Measurements from ENCODE around the gene PARP8.

The PARP8 gene

GRCh38 chr5:50824109-50824508 is 157.7 kb downstream of the PARP8 start:
- no peak overlapping the region for H3K4me3 ChIP-seq (ENCODE audit: insufficient read depth, low read depth, low read length, poor library complexity, severe bottlenecking)
- peaks cover 67% of the 10 kb centered on the region for H3K36me3 ChIP-seq (ENCODE audit: control insufficient read depth, insufficient read depth, low read length)
- no peaks in the 10 kb centered on the region for H3K9me3 ChIP-seq (ENCODE audit: control insufficient read depth, low read length)
- no peak for DNase-seq
- no peaks in the 10 kb centered on the region for H3K4me1 ChIP-seq (ENCODE audit: control insufficient read depth, insufficient read depth, low read length, poor library complexity, severe bottlenecking)
- no peaks in the 10 kb centered on the region for H3K27me3 ChIP-seq (replicated peaks; ENCODE audit: control insufficient read depth, insufficient read depth, low read length, poor library complexity, severe bottlenecking)
- no peak overlapping the region for H3K27ac ChIP-seq (ENCODE audit: insufficient read depth, low read length, poor library complexity, severe bottlenecking)

GRCh38 chr5:50827516-50828247 is 161.2 kb downstream of the PARP8 start:
- peaks cover 72% of the 10 kb centered on the region for H3K36me3 ChIP-seq (ENCODE audit: control insufficient read depth, insufficient read depth, low read length)
- DNase-seq, result no peak
- no peaks in the 10 kb centered on the region for H3K9me3 ChIP-seq (ENCODE audit: control insufficient read depth, low read length)
- H3K4me1 ChIP-seq (ENCODE audit: control insufficient read depth, insufficient read depth, low read length, poor library complexity, severe bottlenecking), result no peaks in the 10 kb centered on the region
- H3K4me3 ChIP-seq (ENCODE audit: insufficient read depth, low read depth, low read length, poor library complexity, severe bottlenecking), result no peak overlapping the region
- H3K27ac ChIP-seq (ENCODE audit: insufficient read depth, low read length, poor library complexity, severe bottlenecking), result no peak overlapping the region
- no peaks in the 10 kb centered on the region for H3K27me3 ChIP-seq (replicated peaks; ENCODE audit: control insufficient read depth, insufficient read depth, low read length, poor library complexity, severe bottlenecking)

- no peak for DNase-seq
- no peak overlapping the region for H3K4me3 ChIP-seq (ENCODE audit: insufficient read depth, low read depth, low read length, poor library complexity, severe bottlenecking)
- no peak overlapping the region for H3K27ac ChIP-seq (ENCODE audit: insufficient read depth, low read length, poor library complexity, severe bottlenecking)
- no peaks in the 10 kb centered on the region for H3K9me3 ChIP-seq (ENCODE audit: control insufficient read depth, low read length)
- no peaks in the 10 kb centered on the region for H3K27me3 ChIP-seq (replicated peaks; ENCODE audit: control insufficient read depth, insufficient read depth, low read length, poor library complexity, severe bottlenecking)
- H3K4me1 ChIP-seq (ENCODE audit: control insufficient read depth, insufficient read depth, low read length, poor library complexity, severe bottlenecking), result no peaks in the 10 kb centered on the region
- H3K36me3 ChIP-seq (ENCODE audit: control insufficient read depth, insufficient read depth, low read length), result peaks cover 72% of the 10 kb centered on the region
Observed at GRCh38 chr5:50829023-50829422, 162.6 kb downstream of the PARP8 start.

GRCh38 chr5:50832657-50833284 is 166.3 kb downstream of the PARP8 start:
- no peak overlapping the region for H3K27ac ChIP-seq (ENCODE audit: insufficient read depth, low read length, poor library complexity, severe bottlenecking)
- no peaks in the 10 kb centered on the region for H3K9me3 ChIP-seq (ENCODE audit: control insufficient read depth, low read length)
- peaks cover 84% of the 10 kb centered on the region for H3K36me3 ChIP-seq (ENCODE audit: control insufficient read depth, insufficient read depth, low read length)
- no peaks in the 10 kb centered on the region for H3K27me3 ChIP-seq (replicated peaks; ENCODE audit: control insufficient read depth, insufficient read depth, low read length, poor library complexity, severe bottlenecking)
- no peak overlapping the region for H3K4me3 ChIP-seq (ENCODE audit: insufficient read depth, low read depth, low read length, poor library complexity, severe bottlenecking)
- DNase-seq, result no peak
- no peaks in the 10 kb centered on the region for H3K4me1 ChIP-seq (ENCODE audit: control insufficient read depth, insufficient read depth, low read length, poor library complexity, severe bottlenecking)

GRCh38 chr5:50836356-50836755 is 169.9 kb downstream of the PARP8 start:
- H3K4me1 ChIP-seq (ENCODE audit: control insufficient read depth, insufficient read depth, low read length, poor library complexity, severe bottlenecking), result no peaks in the 10 kb centered on the region
- no peaks in the 10 kb centered on the region for H3K9me3 ChIP-seq (ENCODE audit: control insufficient read depth, low read length)
- no peak overlapping the region for H3K4me3 ChIP-seq (ENCODE audit: insufficient read depth, low read depth, low read length, poor library complexity, severe bottlenecking)
- DNase-seq, result no peak
- H3K27me3 ChIP-seq (replicated peaks; ENCODE audit: control insufficient read depth, insufficient read depth, low read length, poor library complexity, severe bottlenecking), result no peaks in the 10 kb centered on the region
- peaks cover 61% of the 10 kb centered on the region for H3K36me3 ChIP-seq (ENCODE audit: control insufficient read depth, insufficient read depth, low read length)
- no peak overlapping the region for H3K27ac ChIP-seq (ENCODE audit: insufficient read depth, low read length, poor library complexity, severe bottlenecking)

- no peak for DNase-seq
- H3K27me3 ChIP-seq (replicated peaks; ENCODE audit: control insufficient read depth, insufficient read depth, low read length, poor library complexity, severe bottlenecking), result no peaks in the 10 kb centered on the region
- H3K27ac ChIP-seq (ENCODE audit: insufficient read depth, low read length, poor library complexity, severe bottlenecking), result no peak overlapping the region
- H3K36me3 ChIP-seq (ENCODE audit: control insufficient read depth, insufficient read depth, low read length), result peaks cover 52% of the 10 kb centered on the region
- no peaks in the 10 kb centered on the region for H3K4me1 ChIP-seq (ENCODE audit: control insufficient read depth, insufficient read depth, low read length, poor library complexity, severe bottlenecking)
- no peaks in the 10 kb centered on the region for H3K9me3 ChIP-seq (ENCODE audit: control insufficient read depth, low read length)
- no peak overlapping the region for H3K4me3 ChIP-seq (ENCODE audit: insufficient read depth, low read depth, low read length, poor library complexity, severe bottlenecking)
Observed at GRCh38 chr5:50839472-50839871, 173.0 kb downstream of the PARP8 start.

- Histone ChIP-seq H3K27me3 (replicated peaks; ENCODE audit: control insufficient read depth, insufficient read depth, low read length, poor library complexity, severe bottlenecking) (no peaks in the 10 kb centered on the region), H3K36me3 (ENCODE audit: control insufficient read depth, insufficient read depth, low read length) (peaks cover 27% of the 10 kb centered on the region), H3K4me1 (ENCODE audit: control insufficient read depth, insufficient read depth, low read length, poor library complexity, severe bottlenecking) (no peaks in the 10 kb centered on the region), H3K4me3 (ENCODE audit: insufficient read depth, low read depth, low read length, poor library complexity, severe bottlenecking) (no peak overlapping the region), H3K27ac (ENCODE audit: insufficient read depth, low read length, poor library complexity, severe bottlenecking) (no peak overlapping the region), H3K9me3 (ENCODE audit: control insufficient read depth, low read length) (no peaks in the 10 kb centered on the region)
- DNase-seq, result no peak
Observed at GRCh38 chr5:50843091-50843490, 176.7 kb downstream of the PARP8 start.

GRCh38 chr5:50846261-50846660 is 179.8 kb downstream of the PARP8 start:
- DNase-seq, result no peak
- Histone ChIP-seq H3K9me3 (ENCODE audit: control insufficient read depth, low read length) (no peaks in the 10 kb centered on the region), H3K36me3 (ENCODE audit: control insufficient read depth, insufficient read depth, low read length) (peaks cover 18% of the 10 kb centered on the region), H3K27ac (ENCODE audit: insufficient read depth, low read length, poor library complexity, severe bottlenecking) (no peak overlapping the region), H3K27me3 (replicated peaks; ENCODE audit: control insufficient read depth, insufficient read depth, low read length, poor library complexity, severe bottlenecking) (no peaks in the 10 kb centered on the region), H3K4me3 (ENCODE audit: insufficient read depth, low read depth, low read length, poor library complexity, severe bottlenecking) (no peak overlapping the region), H3K4me1 (ENCODE audit: control insufficient read depth, insufficient read depth, low read length, poor library complexity, severe bottlenecking) (no peaks in the 10 kb centered on the region)

- Histone ChIP-seq H3K4me3 (ENCODE audit: insufficient read depth, low read depth, low read length, poor library complexity, severe bottlenecking) (no peak overlapping the region), H3K27ac (ENCODE audit: insufficient read depth, low read length, poor library complexity, severe bottlenecking) (no peak overlapping the region), H3K36me3 (ENCODE audit: control insufficient read depth, insufficient read depth, low read length) (peaks cover 3% of the 10 kb centered on the region), H3K27me3 (replicated peaks; ENCODE audit: control insufficient read depth, insufficient read depth, low read length, poor library complexity, severe bottlenecking) (no peaks in the 10 kb centered on the region), H3K9me3 (ENCODE audit: control insufficient read depth, low read length) (no peaks in the 10 kb centered on the region), H3K4me1 (ENCODE audit: control insufficient read depth, insufficient read depth, low read length, poor library complexity, severe bottlenecking) (no peaks in the 10 kb centered on the region)
- no peak for DNase-seq
Observed at GRCh38 chr5:50849554-50849953, 183.1 kb downstream of the PARP8 start.

- Histone ChIP-seq H3K27ac (ENCODE audit: insufficient read depth, low read length, poor library complexity, severe bottlenecking) (no peak overlapping the region), H3K4me1 (ENCODE audit: control insufficient read depth, insufficient read depth, low read length, poor library complexity, severe bottlenecking) (no peaks in the 10 kb centered on the region), H3K9me3 (ENCODE audit: control insufficient read depth, low read length) (no peaks in the 10 kb centered on the region), H3K27me3 (replicated peaks; ENCODE audit: control insufficient read depth, insufficient read depth, low read length, poor library complexity, severe bottlenecking) (no peaks in the 10 kb centered on the region), H3K36me3 (ENCODE audit: control insufficient read depth, insufficient read depth, low read length) (no peaks in the 10 kb centered on the region), H3K4me3 (ENCODE audit: insufficient read depth, low read depth, low read length, poor library complexity, severe bottlenecking) (no peak overlapping the region)
- no peak for DNase-seq
Observed at GRCh38 chr5:50853151-50853550, 186.7 kb downstream of the PARP8 start.

Data from effector memory CD4-positive, alpha-beta T cell (primary cell).